ENCODE results near the gene HOXC4.

- TF ChIP-seq CTCF (IDR thresholded peaks at IDR 0.05) (no peak), POLR2A (IDR thresholded peaks at IDR 0.05) (no peak)
Observed at GRCh38 chr12:54046809-54047159, 6.9 kb upstream of the HOXC4 start.
